ENCODE data around the gene ZNF391.
"Not testable (repeated sequence)": the region's sequence is repeated elsewhere in the genome, so short reads cannot be mapped to it uniquely, and the experiment has no call there.

The ZNF391 gene

GRCh38 chr6:27388293-27389197 lies at the start of gene ZNF391:
Gene ZNF391 (plus strand): TSS chr6:27388759. CDS start chr6:27400371, 11,612 bp downstream.
- DNase-seq (ENCODE audit: low read depth in 2 of 2): peak; percentile 53 to 57

DNA sequence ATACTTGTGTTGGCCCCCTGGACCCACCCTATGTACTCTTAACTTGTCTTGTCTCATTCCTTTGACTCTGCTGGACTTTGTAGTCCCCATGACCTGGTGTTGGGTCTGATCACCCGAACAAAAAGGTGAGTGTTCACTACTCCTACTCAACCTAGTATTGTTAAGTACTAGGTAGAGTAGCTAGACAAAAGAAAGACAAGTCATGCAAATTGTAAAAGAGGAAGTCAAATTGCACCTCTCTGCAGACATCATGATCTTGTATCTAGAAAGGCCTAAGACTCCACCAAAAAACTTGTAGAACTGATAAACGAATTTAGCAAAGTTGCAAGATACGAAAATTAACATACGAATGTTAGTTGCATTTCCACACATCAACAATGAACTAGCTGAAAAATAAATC lies 35.7 kb upstream of the ZNF391 start:
- no peak for DNase-seq (ENCODE audit: low read depth in 2 of 2)

- DNase-seq (ENCODE audit: low read depth in 2 of 2): no peak
Measured at GRCh38 chr6:27358786-27359185, 29.8 kb upstream of the ZNF391 start.

- no peak for DNase-seq (ENCODE audit: low read depth in 2 of 2)
Measured at GRCh38 chr6:27359231-27359630, 29.3 kb upstream of the ZNF391 start.

DNA sequence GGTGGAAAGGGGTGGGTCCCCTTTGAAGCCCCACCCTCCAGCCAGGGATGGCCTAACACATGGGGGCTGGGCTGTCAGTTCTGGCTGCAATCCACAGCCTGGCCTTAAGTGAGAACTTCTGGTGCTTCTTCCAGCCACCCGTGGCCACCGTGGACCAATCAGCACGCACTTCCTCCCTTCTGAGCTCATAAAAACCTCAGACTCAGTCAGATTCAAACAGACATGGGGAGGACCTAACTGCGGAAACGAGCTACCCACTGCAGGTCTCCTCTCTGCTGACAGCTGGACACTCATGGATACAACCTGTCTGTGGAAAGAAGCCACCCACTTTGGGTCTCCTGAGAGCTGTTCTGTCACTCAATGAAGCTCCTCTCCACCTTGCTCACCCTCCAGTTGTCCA lies 20.4 kb upstream of the ZNF391 start:
- DNase-seq (ENCODE audit: low read depth in 2 of 2): no peak

GRCh38 chr6:27370391-27370790 lies 18.2 kb upstream of the ZNF391 start:
- no peak for DNase-seq (ENCODE audit: low read depth in 2 of 2)

DNA sequence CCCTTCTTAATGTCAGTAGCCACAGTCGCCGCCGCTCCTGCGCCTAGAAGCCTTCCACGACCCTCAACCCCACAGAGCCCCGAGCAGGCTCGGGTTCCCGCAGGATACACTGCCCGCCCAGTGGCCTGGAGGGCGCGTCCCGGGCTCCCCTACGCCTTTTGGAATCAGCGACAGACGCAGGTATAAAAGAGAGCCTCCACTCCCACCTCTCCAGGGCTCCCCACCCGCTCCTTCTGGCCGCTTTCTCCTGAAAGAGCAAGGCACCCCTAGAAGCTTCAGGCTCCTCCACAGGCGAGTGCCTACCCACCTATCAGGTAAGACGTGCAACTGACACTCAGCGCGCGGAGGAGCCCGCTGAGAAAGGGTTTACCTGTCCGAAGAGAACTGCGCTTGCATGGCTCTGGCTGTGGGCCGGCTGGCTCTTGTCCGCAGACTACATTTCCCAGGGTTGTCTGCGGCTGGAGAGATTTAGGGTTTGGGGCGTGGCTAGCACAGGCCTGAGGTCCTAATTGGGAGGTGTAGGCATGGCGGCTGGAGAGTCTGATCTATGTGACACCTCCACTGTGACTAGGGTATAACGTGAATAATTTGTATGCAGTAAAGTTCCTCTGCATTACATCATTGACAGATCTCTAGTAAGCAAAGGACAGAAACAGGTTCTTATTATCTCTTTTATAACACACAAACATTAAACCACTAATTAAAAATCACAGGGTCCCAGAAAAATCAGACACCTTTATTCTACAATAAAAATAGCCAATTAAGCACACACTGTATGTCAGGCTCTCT lies 13.5 kb upstream of the ZNF391 start:
- DNase-seq (ENCODE audit: low read depth in 2 of 2): peak; percentile 60 to 68

DNA sequence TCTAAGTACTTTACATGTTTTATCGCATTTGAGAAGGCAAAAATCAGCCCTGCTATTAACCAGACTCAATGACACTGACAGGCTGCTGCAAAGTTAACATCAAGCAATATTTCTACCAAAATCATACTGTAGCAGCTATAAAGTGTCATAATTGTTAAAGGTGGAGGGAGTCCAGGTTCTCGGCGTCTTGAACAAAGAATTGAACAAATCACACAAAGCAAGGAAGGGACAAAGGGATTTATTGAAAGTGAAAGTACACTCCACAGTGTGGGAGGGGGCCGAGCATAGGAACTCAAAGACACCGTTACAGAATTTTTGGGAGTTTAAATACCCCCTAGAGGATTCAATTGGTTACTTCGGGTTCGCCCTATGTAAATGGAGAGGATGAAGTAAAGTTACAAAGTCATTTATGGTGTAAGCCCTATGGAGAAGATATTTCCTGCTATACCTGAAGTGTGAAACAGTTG lies 12.9 kb upstream of the ZNF391 start:
- DNase-seq (ENCODE audit: low read depth in 2 of 2): no peak

DNA sequence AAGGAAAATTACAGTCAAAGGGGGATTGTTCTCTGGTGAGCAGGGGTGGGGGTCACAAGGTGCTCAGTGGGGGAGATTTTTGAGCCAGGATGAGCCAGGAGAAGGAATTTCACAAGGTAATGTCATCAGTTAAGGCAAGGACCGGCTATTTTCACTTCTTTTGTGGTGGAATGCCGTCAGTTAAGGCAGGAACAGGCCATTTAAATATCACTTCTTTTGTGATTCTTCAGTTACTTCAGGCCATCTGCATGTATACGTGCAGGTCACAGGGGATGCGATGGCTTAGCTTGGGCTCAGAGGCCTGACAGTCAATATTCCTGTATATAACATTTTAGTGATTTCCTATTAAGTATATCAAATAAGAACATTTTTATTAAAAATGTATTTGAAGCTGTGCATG lies 10.2 kb upstream of the ZNF391 start:
- not testable (repeated sequence) for DNase-seq (ENCODE audit: low read depth in 2 of 2)

- DNase-seq (ENCODE audit: low read depth in 2 of 2): not testable (repeated sequence)
Measured at GRCh38 chr6:27381001-27381400, 7.6 kb upstream of the ZNF391 start.

DNA sequence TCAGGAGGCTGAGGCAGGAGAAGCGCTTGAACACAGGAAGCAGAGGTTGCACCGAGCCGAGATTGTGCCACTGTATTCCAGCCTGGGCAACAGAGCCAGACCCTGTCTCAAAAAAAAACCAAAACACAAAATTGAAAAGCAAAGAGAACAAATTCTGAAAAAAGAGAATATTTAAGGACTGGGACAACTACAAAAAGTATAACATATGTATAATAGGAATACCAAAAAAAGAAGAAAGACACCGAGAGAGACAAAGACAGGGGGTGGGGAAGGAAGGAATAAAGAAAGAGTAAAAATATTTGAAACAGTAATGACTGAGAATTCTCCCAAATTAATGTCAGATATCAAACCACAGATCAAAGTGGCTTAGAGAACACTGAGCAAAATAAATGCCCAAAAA lies 5.5 kb upstream of the ZNF391 start:
- DNase-seq (ENCODE audit: low read depth in 2 of 2): no peak

GRCh38 chr6:27383481-27383880 lies 5.1 kb upstream of the ZNF391 start:
- no peak for DNase-seq (ENCODE audit: low read depth in 2 of 2)

DNA sequence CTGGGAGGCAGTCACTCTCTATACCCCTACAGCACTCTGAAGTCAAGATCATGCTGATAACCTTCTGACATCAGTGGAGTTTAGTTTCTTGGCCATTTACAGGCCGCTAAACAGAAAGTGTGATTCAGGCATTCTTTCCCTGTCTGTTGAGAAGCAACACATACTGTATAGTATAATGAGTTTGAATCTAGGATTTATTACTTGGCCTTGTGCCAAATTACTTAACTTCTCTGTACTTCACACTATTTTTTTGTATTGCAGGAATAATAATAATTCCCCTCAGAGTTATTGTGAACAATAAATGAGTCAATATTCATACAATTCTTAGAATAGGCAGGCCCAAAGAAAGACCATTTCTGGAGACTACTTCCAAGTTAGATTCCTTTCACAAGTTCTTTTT lies 4.1 kb downstream of the ZNF391 start:
- DNase-seq (ENCODE audit: low read depth in 2 of 2): no peak

DNA sequence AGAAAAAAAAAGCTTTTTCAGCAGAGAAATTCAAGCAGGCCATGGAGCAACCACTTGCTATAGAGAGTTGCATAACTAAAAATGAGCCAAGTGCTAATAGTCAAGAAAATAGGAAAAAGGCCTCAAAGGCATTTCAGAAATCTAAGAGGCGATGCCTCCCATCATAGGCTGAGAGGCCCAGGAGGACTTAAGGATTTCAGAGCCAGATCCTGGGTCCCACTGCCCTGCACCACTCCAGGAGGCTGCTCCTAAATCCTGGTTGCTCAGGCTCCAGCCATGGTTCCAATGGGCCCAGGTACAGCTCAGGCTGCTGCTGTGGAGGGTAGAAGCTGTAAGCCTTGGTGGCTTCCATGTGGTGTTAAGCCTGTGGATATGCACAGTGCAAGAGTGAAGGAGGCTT lies 5.5 kb downstream of the ZNF391 start:
- no peak for DNase-seq (ENCODE audit: low read depth in 2 of 2)

GRCh38 chr6:27400877-27401642 lies 12.5 kb downstream of the ZNF391 start:
- no peak for DNase-seq (ENCODE audit: low read depth in 2 of 2)

GRCh38 chr6:27406085-27406484 lies 17.5 kb downstream of the ZNF391 start:
- DNase-seq (ENCODE audit: low read depth in 2 of 2): no peak

DNA sequence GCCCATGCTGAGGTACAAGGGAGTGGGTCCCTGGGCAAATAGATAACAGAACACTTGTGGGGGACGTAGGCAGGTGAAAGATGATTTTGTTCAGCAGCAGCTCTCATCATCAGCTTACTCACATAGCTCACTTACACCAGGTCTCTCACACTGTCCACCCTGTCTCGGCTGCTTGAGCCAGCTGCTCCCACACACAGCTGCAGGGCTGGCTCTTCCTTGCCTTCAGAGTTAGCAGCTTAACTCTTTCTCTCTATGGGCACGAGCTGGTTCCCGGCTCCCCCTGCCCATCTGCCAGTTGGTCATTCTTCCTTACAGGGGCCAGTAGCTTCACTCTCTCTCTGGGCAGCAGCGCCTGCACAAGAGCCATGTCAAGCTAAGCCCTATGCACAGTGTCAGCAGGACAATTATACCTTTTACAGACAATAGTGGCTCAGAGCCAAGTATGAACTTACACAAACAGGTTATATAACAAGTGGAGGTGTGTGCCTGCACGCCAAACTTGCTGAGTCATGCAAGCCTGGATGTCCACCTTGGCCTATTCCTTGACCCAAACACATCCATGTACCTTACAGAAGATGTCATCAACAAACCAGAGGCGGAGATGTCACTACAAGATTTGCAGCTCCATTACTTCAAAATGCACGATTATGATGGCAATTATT lies 18.7 kb downstream of the ZNF391 start:
- DNase-seq (ENCODE audit: low read depth in 2 of 2): no peak

DNA sequence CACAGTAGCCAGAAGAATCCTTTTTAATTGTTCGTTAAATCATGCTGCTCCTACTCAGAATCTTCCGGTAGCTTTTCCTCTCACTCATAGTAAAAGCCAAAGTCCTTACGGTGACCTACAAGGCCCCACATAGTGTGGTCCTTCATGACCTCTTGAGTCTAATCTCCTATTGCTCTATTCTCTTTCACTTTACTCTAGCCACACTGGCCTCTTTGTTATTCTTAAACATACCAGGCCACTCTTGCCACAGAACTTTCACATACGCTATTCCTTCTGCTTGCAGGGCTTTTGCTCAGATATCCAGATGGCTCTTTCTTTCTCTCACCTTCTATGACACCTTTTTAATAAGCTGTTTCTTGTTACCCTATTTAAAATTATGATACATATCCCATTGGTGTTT lies 25.7 kb downstream of the ZNF391 start:
- DNase-seq (ENCODE audit: low read depth in 2 of 2): no peak

GRCh38 chr6:27414996-27415395 lies 26.4 kb downstream of the ZNF391 start:
- no peak for DNase-seq (ENCODE audit: low read depth in 2 of 2)

DNA sequence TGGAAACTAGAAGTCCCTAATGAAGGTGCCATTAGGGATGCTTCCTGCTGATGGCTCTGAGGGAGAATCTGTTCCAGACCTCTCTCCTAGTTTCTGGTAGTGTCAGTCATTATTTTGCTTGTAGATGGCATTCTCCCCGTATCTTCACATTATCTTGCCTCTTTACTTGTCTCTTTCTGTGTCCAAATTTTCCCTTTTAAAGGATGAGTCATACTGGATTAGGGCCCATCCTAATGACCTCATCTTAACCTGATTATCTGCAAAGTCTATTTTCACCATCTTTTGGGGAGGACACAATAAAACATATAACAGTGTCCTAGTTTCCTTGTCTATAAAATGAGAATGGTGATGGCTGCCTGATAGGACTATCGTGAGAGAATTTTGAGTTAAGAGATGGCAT lies 27.3 kb downstream of the ZNF391 start:
- no peak for DNase-seq (ENCODE audit: low read depth in 2 of 2)

GRCh38 chr6:27419363-27419762 lies 30.8 kb downstream of the ZNF391 start:
- DNase-seq (ENCODE audit: low read depth in 2 of 2): no peak

All from stimulated activated CD4-positive, alpha-beta T cell treated with anti-CD3 and anti-CD28 coated beads, Interleukin-15, amount 100 ng/mL, for 48 hours (primary cell).